Activated CD8-positive, alpha-beta memory T cell treated with anti-CD3 and anti-CD28 coated beads, Interleukin-2, amount 10 ng/mL, durations not matched to agents 7 days and 5 days (primary cell): Measurements from ENCODE around the gene SCYL3. TPM values are rescaled to one million over a fixed set of nuclear protein-coding genes. Genes with fewer than 3 reads are reported as not detected.
"Not testable (repeated sequence)": the region's sequence is repeated elsewhere in the genome, so short reads cannot be mapped to it uniquely, and the experiment has no call there.

Experiments
- ATAC-seq: fragments of 150-1000 bp; cut with Tn5 transposase; one replicate; pipeline ENCODE4 v1.10.0; 2021; ENCODE audit warnings: moderate library complexity
- CTCF ChIA-PET: fragments of 350-600 bp; sonication (Branson Sonifier 250); formaldehyde crosslinking; loops from one replicate; lab custom pipeline; 2021; ENCODE audit warnings: antibody characterized with exemption; lab: Charles Lee
- DNase-seq: peaks from one replicate; pipeline ENCODE4 v3.0.0-alpha.2; 2020
- H3K27ac Mint-ChIP-seq: one replicate; pipeline ENCODE4 v1.8.0; 2021; ENCODE audit warnings: mild to moderate bottlenecking, mixed read lengths
- H3K27me3 Mint-ChIP-seq: one replicate; pipeline ENCODE4 v1.8.0; 2021; ENCODE audit warnings: mixed read lengths
- H3K36me3 Mint-ChIP-seq: one replicate; pipeline ENCODE4 v1.8.0; 2021; ENCODE audit warnings: mild to moderate bottlenecking, mixed read lengths
- H3K4me1 Mint-ChIP-seq: one replicate; pipeline ENCODE4 v1.8.0; 2021; ENCODE audit warnings: mixed read lengths
- H3K4me3 Mint-ChIP-seq: one replicate; pipeline ENCODE4 v1.8.0; 2021; ENCODE audit warnings: mild to moderate bottlenecking, moderate library complexity, mixed read lengths
- H3K9me3 Mint-ChIP-seq: one replicate; pipeline ENCODE4 v1.8.0; 2022; ENCODE audit warnings: low read depth, mixed read lengths
- total RNA-seq, 2 experiments: library from RNA; stranded (reverse); gene quantifications; one replicate each; pipeline ENCODE4 v1.2.3, GENCODE V29; 2021

SCYL3 gene
- total RNA-seq, 2 experiments from 2014 or later = 13.6 to 14.9 TPM

DNA sequence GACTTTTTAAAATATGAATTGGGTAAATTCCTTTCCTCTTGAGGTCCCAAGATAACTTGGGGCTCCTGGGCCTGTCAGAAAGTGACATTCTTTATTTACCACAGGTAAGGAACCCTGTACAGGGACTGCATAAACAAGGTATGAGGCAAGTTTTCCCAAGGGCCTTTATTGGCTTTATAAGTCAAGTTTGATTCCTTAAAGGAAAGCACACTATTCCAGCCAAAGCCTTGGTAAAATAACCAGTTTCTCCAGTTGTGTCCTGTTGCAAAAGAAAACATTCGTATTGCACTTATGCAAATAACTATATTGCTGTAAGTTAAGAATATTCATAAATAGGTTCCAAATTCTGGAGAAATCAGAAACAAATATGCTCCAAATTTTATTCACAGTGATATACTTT, 77.1 kb downstream of the SCYL3 start:
- H3K27me3 Mint-ChIP-seq = no peaks in the 10 kb centered on the region
- peaks cover 3% of the 10 kb centered on the region for H3K4me1 Mint-ChIP-seq
- ATAC-seq (no peak), DNase-seq (no peak)
- peaks cover 2% of the 10 kb centered on the region for H3K9me3 Mint-ChIP-seq
- H3K36me3 Mint-ChIP-seq = peaks cover 42% of the 10 kb centered on the region
- no peak overlapping the region for H3K4me3 Mint-ChIP-seq
- CTCF ChIA-PET = no interaction called here
- no peak overlapping the region for H3K27ac Mint-ChIP-seq

GRCh38 chr1:169814265-169814664, 79.4 kb downstream of the SCYL3 start:
- Mint-ChIP-seq H3K4me3 (no peak overlapping the region), H3K9me3 (peaks cover 2% of the 10 kb centered on the region), H3K36me3 (peaks cover 49% of the 10 kb centered on the region), H3K27ac (no peak overlapping the region), H3K4me1 (peaks cover 4% of the 10 kb centered on the region), H3K27me3 (no peaks in the 10 kb centered on the region)
- CTCF ChIA-PET = no interaction called here
- ATAC-seq (no peak), DNase-seq (no peak)

DNA sequence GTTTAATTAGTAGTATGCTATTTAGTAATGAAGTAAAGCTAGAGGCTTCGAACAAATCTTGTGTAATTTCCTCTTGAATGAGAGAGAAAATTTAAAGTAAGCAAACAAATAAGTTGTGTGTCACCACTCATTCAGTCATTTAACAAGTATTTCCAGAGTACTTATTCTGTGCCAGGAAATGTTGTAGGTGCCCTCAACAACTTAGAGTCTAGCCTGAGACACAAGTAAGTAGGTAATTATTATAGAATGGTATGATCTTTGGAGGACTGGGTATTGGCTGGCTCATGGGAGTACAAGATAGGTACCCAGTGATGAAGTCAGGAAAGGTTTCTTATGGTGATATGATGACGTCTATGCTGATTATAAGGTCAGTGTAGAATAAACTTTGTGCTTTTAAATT, 81.6 kb downstream of the SCYL3 start:
- DNase-seq (no peak), ATAC-seq (no peak)
- Mint-ChIP-seq H3K27me3 (no peaks in the 10 kb centered on the region), H3K9me3 (peaks cover 2% of the 10 kb centered on the region), H3K27ac (no peak overlapping the region), H3K4me3 (no peak overlapping the region), H3K36me3 (peaks cover 48% of the 10 kb centered on the region), H3K4me1 (peaks cover 7% of the 10 kb centered on the region)
- CTCF ChIA-PET = no interaction called here

DNA sequence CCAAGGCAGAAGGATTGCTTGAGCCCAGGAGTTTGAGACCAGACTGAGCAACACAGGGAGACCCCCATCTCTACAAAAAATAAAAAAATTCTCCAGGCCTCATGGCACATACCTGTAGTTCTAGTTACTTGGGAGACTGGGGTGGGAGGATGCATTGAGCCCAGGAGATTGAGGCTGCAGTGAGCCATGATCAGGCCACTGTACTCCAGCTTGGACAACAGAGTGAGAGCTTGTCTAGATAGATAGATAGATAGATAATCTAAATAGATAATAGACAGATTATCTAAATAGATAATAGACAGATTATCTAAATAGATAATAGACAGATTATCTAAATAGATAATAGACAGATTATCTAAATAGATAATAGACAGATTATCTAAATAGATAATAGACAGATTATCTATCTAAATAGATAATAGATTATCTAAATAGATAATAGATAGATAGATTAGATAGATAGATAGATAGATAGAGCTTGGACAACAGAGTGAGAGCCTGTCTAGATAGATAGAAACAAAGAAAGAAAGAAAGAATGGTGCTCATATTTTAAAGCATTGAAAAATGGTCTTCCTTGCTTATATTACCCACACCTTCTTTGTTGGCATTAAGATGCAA, 82.2 kb downstream of the SCYL3 start:
- not testable (repeated sequence) for H3K4me3 Mint-ChIP-seq, DNase-seq, ATAC-seq, H3K9me3 Mint-ChIP-seq, H3K27me3 Mint-ChIP-seq, H3K27ac Mint-ChIP-seq, H3K4me1 Mint-ChIP-seq
- CTCF ChIA-PET = interaction anchor here (1.4 kb wide), 1 partner anchor 100 kb away, joined by 4 read pairs; no protein-coding TSS in a partner anchor
- H3K36me3 Mint-ChIP-seq = peaks cover 52% of the 10 kb centered on the region

DNA sequence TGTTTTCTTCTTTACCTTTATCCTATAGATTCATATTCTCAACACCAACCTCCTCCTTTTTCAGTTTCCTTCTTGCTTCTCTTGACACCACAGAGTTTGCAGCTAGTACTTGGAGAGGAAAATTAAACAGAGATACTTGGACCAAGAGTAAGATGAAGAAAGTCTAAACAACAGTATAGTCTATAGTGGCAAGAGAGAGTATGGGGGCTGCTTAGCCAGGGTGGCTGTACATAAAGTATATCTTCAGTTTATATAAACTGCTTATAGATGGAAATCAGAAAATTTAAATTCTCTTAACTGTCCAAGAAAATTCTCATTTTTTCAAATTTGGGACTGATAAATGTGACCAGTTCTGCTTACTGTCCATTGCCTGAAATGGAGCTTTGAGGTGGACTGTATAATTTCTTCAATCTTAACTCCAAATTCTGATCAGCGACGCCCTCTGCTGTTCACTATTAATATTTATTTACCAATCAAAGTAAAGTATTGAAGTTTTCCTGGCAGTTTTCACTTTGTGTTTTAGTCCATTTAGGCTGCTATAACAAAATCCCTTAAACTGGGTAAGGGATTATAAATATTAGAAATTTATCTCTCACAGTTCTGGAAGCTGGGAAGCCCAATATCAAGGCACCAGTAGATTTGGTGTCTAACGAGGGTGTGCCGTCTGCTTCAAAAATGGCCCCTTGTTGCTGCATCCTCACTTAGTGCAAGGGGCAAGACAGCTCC, 84.2 kb downstream of the SCYL3 start:
- Mint-ChIP-seq H3K27ac (no peak overlapping the region), H3K4me1 (peaks cover 7% of the 10 kb centered on the region), H3K9me3 (no peaks in the 10 kb centered on the region), H3K36me3 (peaks cover 46% of the 10 kb centered on the region), H3K27me3 (no peaks in the 10 kb centered on the region), H3K4me3 (no peak overlapping the region)
- CTCF ChIA-PET = interaction anchor here (0.6 to 2.3 kb wide), 14 partner anchors 10 to 259 kb away, joined by 3 to 12 read pairs (median 4); partner anchors contain the start of gene F5
- no peak for ATAC-seq
- DNase-seq = no peak

- Mint-ChIP-seq H3K27ac (no peak overlapping the region), H3K36me3 (peaks cover 45% of the 10 kb centered on the region), H3K4me3 (no peak overlapping the region), H3K27me3 (no peaks in the 10 kb centered on the region), H3K4me1 (peaks cover 16% of the 10 kb centered on the region), H3K9me3 (no peaks in the 10 kb centered on the region)
- no peak for ATAC-seq
- DNase-seq = no peak
- CTCF ChIA-PET = no interaction called here
Measured at GRCh38 chr1:169804941-169805340, 88.8 kb downstream of the SCYL3 start.

- Mint-ChIP-seq H3K36me3 (peaks cover 48% of the 10 kb centered on the region), H3K4me3 (no peak overlapping the region), H3K27me3 (no peaks in the 10 kb centered on the region), H3K4me1 (peaks cover 25% of the 10 kb centered on the region), H3K27ac (no peak overlapping the region), H3K9me3 (no peaks in the 10 kb centered on the region)
- CTCF ChIA-PET = interaction anchor here (0.7 to 1.4 kb wide), 2 partner anchors 10 to 201 kb away, joined by 3 read pairs; no protein-coding TSS in a partner anchor
- no peak for DNase-seq
- no peak for ATAC-seq
Measured at GRCh38 chr1:169802888-169803287, 90.8 kb downstream of the SCYL3 start.

Other genes with a start within 250 kb of the SCYL3 start
- gene SELL, start 182.3 kb downstream of the SCYL3 start, total RNA-seq = 10 to 100 TPM; 61.4 to 85.1 TPM
- gene SELE, start 159.8 kb downstream of the SCYL3 start, total RNA-seq = not detected
- gene METTL18, start 99.0 kb downstream of the SCYL3 start, total RNA-seq = 10 to 100 TPM; 10.9 to 12.6 TPM
- gene KIFAP3, start 180.8 kb upstream of the SCYL3 start, total RNA-seq = 10 to 100 TPM; 25.1 to 30.1 TPM